ENCODE measurements around the gene EEF1E1.
A peak's percentile ranks its signal among the peaks of the same experiment; 100 is the strongest.

Gene EEF1E1

GRCh38 chr6:8102122-8102958 is at the start of gene EEF1E1:
TSS of gene EEF1E1 (minus strand) at chr6:8102548. CDS start at chr6:8102521, 27 bp downstream.
- peak; percentile 97 for DNase-seq (ENCODE audit: low spot score)

- no peak for DNase-seq (ENCODE audit: low spot score)
These were observed 47.0 kb upstream of the EEF1E1 start for GRCh38 chr6:8149350-8149749.

GRCh38 chr6:8143945-8144344 is 41.6 kb upstream of the EEF1E1 start:
- no peak for DNase-seq (ENCODE audit: low spot score)

GRCh38 chr6:8139451-8139850 is 37.1 kb upstream of the EEF1E1 start:
- DNase-seq (ENCODE audit: low spot score): no peak

- no peak for DNase-seq (ENCODE audit: low spot score)
These were observed 35.2 kb upstream of the EEF1E1 start for GRCh38 chr6:8137529-8137939.

- no peak for DNase-seq (ENCODE audit: low spot score)
These were observed 32.9 kb upstream of the EEF1E1 start for GRCh38 chr6:8135276-8135675.

- no peak for DNase-seq (ENCODE audit: low spot score)
These were observed 29.8 kb upstream of the EEF1E1 start for GRCh38 chr6:8132130-8132529.

- peak; percentile 60 for DNase-seq (ENCODE audit: low spot score)
These were observed 29.0 kb upstream of the EEF1E1 start for GRCh38 chr6:8131265-8131897.

GRCh38 chr6:8130399-8130798 is 28.1 kb upstream of the EEF1E1 start:
- DNase-seq (ENCODE audit: low spot score): no peak

- no peak for DNase-seq (ENCODE audit: low spot score)
These were observed 20.9 kb upstream of the EEF1E1 start for GRCh38 chr6:8123236-8123635.

- no peak for DNase-seq (ENCODE audit: low spot score)
These were observed 12.6 kb upstream of the EEF1E1 start for GRCh38 chr6:8114956-8115355.

GRCh38 chr6:8113131-8113654 is 10.8 kb upstream of the EEF1E1 start:
- DNase-seq (ENCODE audit: low spot score): no peak

GRCh38 chr6:8110725-8111124 is 8.4 kb upstream of the EEF1E1 start:
- no peak for DNase-seq (ENCODE audit: low spot score)

- DNase-seq (ENCODE audit: low spot score): no peak
These were observed 7.9 kb upstream of the EEF1E1 start for GRCh38 chr6:8110117-8110721.

GRCh38 chr6:8108759-8109539 is 6.6 kb upstream of the EEF1E1 start:
- DNase-seq (ENCODE audit: low spot score): no peak

GRCh38 chr6:8108031-8108660 is 5.8 kb upstream of the EEF1E1 start:
- peak; percentile 96 for DNase-seq (ENCODE audit: low spot score)

GRCh38 chr6:8105791-8106190 is 3.4 kb upstream of the EEF1E1 start:
- DNase-seq (ENCODE audit: low spot score): no peak

- no peak for DNase-seq (ENCODE audit: low spot score)
These were observed 1.4 kb upstream of the EEF1E1 start for GRCh38 chr6:8103726-8104125.

- DNase-seq (ENCODE audit: low spot score): no peak
These were observed 2.0 kb downstream of the EEF1E1 start for GRCh38 chr6:8100159-8100854.

- no peak for DNase-seq (ENCODE audit: low spot score)
These were observed 11.7 kb downstream of the EEF1E1 start for GRCh38 chr6:8090650-8091049.

- no peak for DNase-seq (ENCODE audit: low spot score)
These were observed 13.5 kb downstream of the EEF1E1 start for GRCh38 chr6:8088886-8089285.
